ENCODE results near the gene RTKN2. TPM values are rescaled to one million over a fixed set of nuclear protein-coding genes. Genes with fewer than 3 reads are reported as not detected.

Gene RTKN2, protein sequence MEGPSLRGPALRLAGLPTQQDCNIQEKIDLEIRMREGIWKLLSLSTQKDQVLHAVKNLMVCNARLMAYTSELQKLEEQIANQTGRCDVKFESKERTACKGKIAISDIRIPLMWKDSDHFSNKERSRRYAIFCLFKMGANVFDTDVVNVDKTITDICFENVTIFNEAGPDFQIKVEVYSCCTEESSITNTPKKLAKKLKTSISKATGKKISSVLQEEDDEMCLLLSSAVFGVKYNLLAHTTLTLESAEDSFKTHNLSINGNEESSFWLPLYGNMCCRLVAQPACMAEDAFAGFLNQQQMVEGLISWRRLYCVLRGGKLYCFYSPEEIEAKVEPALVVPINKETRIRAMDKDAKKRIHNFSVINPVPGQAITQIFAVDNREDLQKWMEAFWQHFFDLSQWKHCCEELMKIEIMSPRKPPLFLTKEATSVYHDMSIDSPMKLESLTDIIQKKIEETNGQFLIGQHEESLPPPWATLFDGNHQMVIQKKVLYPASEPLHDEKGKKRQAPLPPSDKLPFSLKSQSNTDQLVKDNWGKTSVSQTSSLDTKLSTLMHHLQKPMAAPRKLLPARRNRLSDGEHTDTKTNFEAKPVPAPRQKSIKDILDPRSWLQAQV
- total RNA-seq, result 12.8 and 13.2 TPM in 2 replicates
- long read RNA-seq, full-length matches to known transcripts, result 22 of 37 reads
- long read RNA-seq, partial matches to known transcripts, result 7 of 37 reads
- long read RNA-seq, other reads (novel, unspliced or antisense), result 8 of 37 reads

DNA sequence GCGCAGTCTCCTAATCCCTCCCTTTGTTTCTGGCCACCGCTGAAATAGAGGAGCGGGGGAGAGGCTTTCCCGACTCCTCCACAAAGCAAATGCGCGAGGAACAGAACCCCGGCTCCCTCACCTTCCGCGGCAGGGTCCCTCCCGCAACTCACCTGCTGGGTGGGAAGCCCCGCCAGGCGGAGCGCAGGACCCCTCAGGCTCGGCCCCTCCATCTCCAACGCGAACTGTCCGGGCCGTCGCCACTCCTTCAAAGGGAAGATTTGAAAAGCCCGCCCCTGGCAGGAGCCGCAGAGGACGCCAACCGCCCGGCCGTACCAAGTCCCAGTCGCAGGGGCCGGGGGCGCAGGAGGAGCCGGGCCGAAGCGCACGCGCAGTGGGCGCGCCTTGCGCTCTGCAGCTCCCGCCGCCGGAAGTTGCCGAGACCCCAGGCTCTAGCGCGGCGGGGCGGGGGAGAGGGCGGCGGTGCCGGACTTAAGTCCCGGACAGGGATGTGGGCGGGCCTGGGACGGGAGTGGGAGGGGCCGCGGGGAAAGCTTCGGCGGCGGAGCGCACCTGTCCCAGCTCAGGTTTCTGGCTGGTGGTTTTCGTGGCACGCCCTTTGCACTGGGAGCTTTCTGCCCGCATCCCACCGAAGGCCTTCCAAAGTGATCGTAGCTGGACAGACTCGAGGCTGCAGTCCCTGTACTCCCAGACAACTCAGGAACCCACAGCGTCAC lies at the start of gene RTKN2:
Gene RTKN2, minus strand, starts transcription at position 446 of the 716 bp plus-strand sequence. Its CDS starts 234 bp downstream, at position 212.
- Mint-ChIP-seq H3K36me3 (ENCODE audit: insufficient read depth) (no peaks in the 10 kb centered on the region), H3K27ac (peak within 1 kb of the TSS; percentile 95), H3K27me3 (no peaks in the 10 kb centered on the region), H3K9me3 (ENCODE audit: low read depth) (no peaks in the 10 kb centered on the region), H3K4me3 (ENCODE audit: low read depth) (peak within 1 kb of the TSS; percentile 81), H3K4me1 (ENCODE audit: low read depth) (peaks cover 15% of the 10 kb centered on the region)
- peak; percentile 96 for DNase-seq (ENCODE audit: low spot score, unreplicated experiment)
- TF ChIP-seq, protein P1, sequence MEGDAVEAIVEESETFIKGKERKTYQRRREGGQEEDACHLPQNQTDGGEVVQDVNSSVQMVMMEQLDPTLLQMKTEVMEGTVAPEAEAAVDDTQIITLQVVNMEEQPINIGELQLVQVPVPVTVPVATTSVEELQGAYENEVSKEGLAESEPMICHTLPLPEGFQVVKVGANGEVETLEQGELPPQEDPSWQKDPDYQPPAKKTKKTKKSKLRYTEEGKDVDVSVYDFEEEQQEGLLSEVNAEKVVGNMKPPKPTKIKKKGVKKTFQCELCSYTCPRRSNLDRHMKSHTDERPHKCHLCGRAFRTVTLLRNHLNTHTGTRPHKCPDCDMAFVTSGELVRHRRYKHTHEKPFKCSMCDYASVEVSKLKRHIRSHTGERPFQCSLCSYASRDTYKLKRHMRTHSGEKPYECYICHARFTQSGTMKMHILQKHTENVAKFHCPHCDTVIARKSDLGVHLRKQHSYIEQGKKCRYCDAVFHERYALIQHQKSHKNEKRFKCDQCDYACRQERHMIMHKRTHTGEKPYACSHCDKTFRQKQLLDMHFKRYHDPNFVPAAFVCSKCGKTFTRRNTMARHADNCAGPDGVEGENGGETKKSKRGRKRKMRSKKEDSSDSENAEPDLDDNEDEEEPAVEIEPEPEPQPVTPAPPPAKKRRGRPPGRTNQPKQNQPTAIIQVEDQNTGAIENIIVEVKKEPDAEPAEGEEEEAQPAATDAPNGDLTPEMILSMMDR (IDR thresholded peaks at IDR 0.05; ENCODE audit: unreplicated experiment), result no peak

DNA sequence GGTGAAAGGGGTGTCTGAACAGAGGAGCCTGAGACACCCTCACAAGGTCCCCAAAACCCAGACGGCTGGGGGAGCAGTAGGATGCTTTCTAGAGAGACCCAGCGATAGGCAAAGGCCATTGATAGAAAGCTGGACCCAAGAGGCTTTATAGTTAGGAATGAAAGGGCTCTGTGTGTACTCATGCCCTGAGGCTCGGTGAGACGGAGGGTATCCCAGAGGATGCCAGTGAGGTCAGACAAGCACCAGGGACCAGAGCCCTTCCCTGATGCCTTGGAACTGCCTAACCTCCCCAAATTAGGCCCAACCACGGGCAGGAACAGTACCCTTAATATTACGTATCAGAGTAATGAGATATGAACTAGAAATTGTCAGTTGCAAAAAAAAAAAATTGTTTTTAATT lies 48.6 kb upstream of the RTKN2 start:
- no peak overlapping the region for H3K27ac Mint-ChIP-seq
- no peaks in the 10 kb centered on the region for H3K9me3 Mint-ChIP-seq (ENCODE audit: low read depth)
- H3K4me3 Mint-ChIP-seq (ENCODE audit: low read depth), result no peak overlapping the region
- no peaks in the 10 kb centered on the region for H3K4me1 Mint-ChIP-seq (ENCODE audit: low read depth)
- H3K27me3 Mint-ChIP-seq, result no peaks in the 10 kb centered on the region
- H3K36me3 Mint-ChIP-seq (ENCODE audit: insufficient read depth), result no peaks in the 10 kb centered on the region
- TF ChIP-seq, protein P1 (IDR thresholded peaks at IDR 0.05; ENCODE audit: unreplicated experiment), result no peak
- no peak for DNase-seq (ENCODE audit: low spot score, unreplicated experiment)

DNA sequence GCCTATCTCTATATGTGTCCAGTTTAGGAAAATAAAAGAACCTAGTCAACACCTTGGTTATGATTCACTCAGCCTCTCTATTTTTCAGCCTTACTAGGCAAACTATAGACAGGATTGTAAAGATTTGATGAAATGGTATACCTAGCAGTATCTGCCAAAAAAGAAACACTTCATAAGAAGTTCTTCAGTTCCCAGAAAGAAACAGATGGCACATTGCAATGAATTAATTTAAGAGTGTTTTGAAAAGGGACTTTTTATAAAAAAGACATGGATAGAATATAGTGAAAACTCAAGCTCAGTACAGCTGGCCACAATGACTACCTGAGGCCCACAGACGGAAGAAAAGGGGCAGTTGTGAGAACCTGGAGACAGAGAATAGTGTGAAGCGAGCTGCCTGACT lies 40.6 kb upstream of the RTKN2 start:
- TF ChIP-seq, protein P1 (IDR thresholded peaks at IDR 0.05; ENCODE audit: unreplicated experiment), result no peak
- Mint-ChIP-seq H3K9me3 (ENCODE audit: low read depth) (no peaks in the 10 kb centered on the region), H3K27ac (no peak overlapping the region), H3K4me3 (ENCODE audit: low read depth) (no peak overlapping the region), H3K27me3 (no peaks in the 10 kb centered on the region), H3K36me3 (ENCODE audit: insufficient read depth) (no peaks in the 10 kb centered on the region), H3K4me1 (ENCODE audit: low read depth) (peaks cover 2% of the 10 kb centered on the region)
- DNase-seq (ENCODE audit: low spot score, unreplicated experiment), result no peak

DNA sequence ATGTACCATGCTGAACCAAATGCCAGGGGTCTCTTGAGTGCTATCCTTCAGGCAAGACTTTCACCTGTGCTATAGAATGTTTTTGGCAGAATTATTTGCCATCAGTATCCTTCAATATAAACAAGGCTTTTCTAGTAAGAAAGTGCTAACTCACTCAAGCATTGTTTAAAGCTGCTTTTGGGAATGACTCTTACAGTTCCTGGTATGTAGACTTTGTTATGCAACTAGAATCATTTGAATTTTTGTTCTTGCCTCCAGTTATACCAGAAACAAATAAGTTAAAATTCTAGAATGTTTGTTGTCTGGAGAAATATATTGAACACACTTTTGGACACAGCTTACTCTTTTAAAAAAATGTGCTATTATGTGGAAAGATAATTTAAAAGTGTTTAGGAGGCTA lies 39.5 kb upstream of the RTKN2 start:
- Mint-ChIP-seq H3K9me3 (ENCODE audit: low read depth) (no peaks in the 10 kb centered on the region), H3K4me1 (ENCODE audit: low read depth) (peaks cover 2% of the 10 kb centered on the region), H3K27ac (no peak overlapping the region), H3K4me3 (ENCODE audit: low read depth) (no peak overlapping the region), H3K27me3 (no peaks in the 10 kb centered on the region), H3K36me3 (ENCODE audit: insufficient read depth) (no peaks in the 10 kb centered on the region)
- no peak for DNase-seq (ENCODE audit: low spot score, unreplicated experiment)
- TF ChIP-seq, protein P1 (IDR thresholded peaks at IDR 0.05; ENCODE audit: unreplicated experiment), result no peak

DNA sequence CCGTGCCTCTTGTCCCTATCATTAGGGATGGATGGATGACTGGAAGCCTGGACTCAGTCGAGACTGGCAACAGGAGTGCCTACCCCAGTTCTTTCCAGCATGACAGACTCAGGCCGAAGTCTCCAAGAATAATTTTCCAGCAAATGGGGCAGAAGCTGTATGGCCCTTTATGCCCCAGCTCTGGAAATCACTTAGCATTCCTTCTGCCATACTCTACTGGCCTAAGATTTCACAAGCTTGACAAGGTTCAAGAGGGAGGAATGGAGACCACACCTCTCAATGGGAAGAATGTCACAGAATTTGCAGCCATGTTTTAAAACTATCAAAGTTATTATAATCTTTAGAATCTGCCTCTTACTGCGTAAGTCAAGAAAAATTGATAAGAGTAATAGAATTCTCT lies 39.0 kb upstream of the RTKN2 start:
- H3K27me3 Mint-ChIP-seq, result no peaks in the 10 kb centered on the region
- no peak for DNase-seq (ENCODE audit: low spot score, unreplicated experiment)
- H3K4me1 Mint-ChIP-seq (ENCODE audit: low read depth), result peaks cover 2% of the 10 kb centered on the region
- no peaks in the 10 kb centered on the region for H3K9me3 Mint-ChIP-seq (ENCODE audit: low read depth)
- TF ChIP-seq, protein P1 (IDR thresholded peaks at IDR 0.05; ENCODE audit: unreplicated experiment), result no peak
- H3K27ac Mint-ChIP-seq, result no peak overlapping the region
- no peak overlapping the region for H3K4me3 Mint-ChIP-seq (ENCODE audit: low read depth)
- H3K36me3 Mint-ChIP-seq (ENCODE audit: insufficient read depth), result no peaks in the 10 kb centered on the region
